Left lung (tissue), 10 donors: Measurements from ENCODE around the gene SEPTIN10. TPM values are rescaled to one million over a fixed set of nuclear protein-coding genes. Genes with fewer than 3 reads are reported as not detected.

Source experiments
- ATAC-seq: fragments of 200-7000 bp; cut with Tn5 transposase; one replicate; pipeline ENCODE4 v1.9.1; 2020; ENCODE audit warnings: moderate library complexity
- DNase-seq, 4 donors: peaks; one replicate each; pipeline ENCODE4 v3.0.0-alpha.2; 2013 to 2020
- H3K27ac ChIP-seq, 2 donors: fragments of 200-600 bp; sonication (generic) in 1 of 2; one replicate each; pipeline versions ENCODE4 v1.5.0 to v1.8.0; 2020 to 2021
- H3K27me3 ChIP-seq, 2 donors: fragments of 200-600 bp; sonication (generic) in 1 of 2; one replicate each; pipeline versions ENCODE4 v1.5.0 to v1.8.0; 2020 to 2021
- H3K36me3 ChIP-seq, 2 donors: fragments of 200-600 bp; sonication (generic) in 1 of 2; one replicate each; pipeline versions ENCODE4 v1.5.0 to v1.8.0; 2020 to 2021
- H3K4me1 ChIP-seq, 2 donors: fragments of 200-600 bp; one replicate each; pipeline ENCODE4 v1.8.0; 2021
- H3K4me3 ChIP-seq, 2 donors: fragments of 200-600 bp; sonication (generic) in 1 of 2; one replicate each; pipeline versions ENCODE4 v1.5.0 to v1.8.0; 2020 to 2021; ENCODE audit warnings: mild to moderate bottlenecking in 1 of 2
- H3K9me3 ChIP-seq, 2 donors: fragments of 200-600 bp; sonication (generic) in 1 of 2; one replicate each; pipeline versions ENCODE4 v1.5.0 to v1.8.0; 2020 to 2021
- intact Hi-C, 2 donors: fragments of 100-400 bp; cut with DNase I; formaldehyde crosslinking; loops; one replicate each; pipeline versions ENCODE4 v1.11.2 to v1.14.2; 2022
- polyA plus RNA-seq, 6 donors: library from polyadenylated mRNA; unstranded; fragments of 120-200 nt; gene quantifications; one replicate each; pipeline ENCODE4 v1.2.1, GENCODE V29; 2013; ENCODE audit not compliant: insufficient read length in 6 of 6
- total RNA-seq, 2 donors: library from RNA; stranded (reverse); fragmentation: NEBNext Ultra II Directional; extraction: Animal tissue kit (Norgen Biotek cat#: 25700); gene quantifications; one replicate each; pipeline ENCODE4 v1.2.1, GENCODE V29; 2021
- TF ChIP-seq, protein P1 (sequence below), 2 donors: fragments of 200-600 bp; sonication (generic) in 1 of 2; IDR thresholded peaks; one replicate each; pipeline versions ENCODE4 v1.5.0 to v1.8.0; 2021; ENCODE audit warnings: antibody characterized with exemption in 2 of 2
- donor health status: DM: no; HTN: yes; CAD: no.
- donor health status: DM: no; HTN: no; CAD: no.

Gene SEPTIN10
- total and polyA plus RNA-seq, 8 donors: 66.6 to 152 (median 130) TPM

- ATAC-seq: no peak
- intact Hi-C loops: no loop called here
Observed at GRCh38 chr2:109633284-109633961, 19.7 kb upstream of the SEPTIN10 start.

DNA sequence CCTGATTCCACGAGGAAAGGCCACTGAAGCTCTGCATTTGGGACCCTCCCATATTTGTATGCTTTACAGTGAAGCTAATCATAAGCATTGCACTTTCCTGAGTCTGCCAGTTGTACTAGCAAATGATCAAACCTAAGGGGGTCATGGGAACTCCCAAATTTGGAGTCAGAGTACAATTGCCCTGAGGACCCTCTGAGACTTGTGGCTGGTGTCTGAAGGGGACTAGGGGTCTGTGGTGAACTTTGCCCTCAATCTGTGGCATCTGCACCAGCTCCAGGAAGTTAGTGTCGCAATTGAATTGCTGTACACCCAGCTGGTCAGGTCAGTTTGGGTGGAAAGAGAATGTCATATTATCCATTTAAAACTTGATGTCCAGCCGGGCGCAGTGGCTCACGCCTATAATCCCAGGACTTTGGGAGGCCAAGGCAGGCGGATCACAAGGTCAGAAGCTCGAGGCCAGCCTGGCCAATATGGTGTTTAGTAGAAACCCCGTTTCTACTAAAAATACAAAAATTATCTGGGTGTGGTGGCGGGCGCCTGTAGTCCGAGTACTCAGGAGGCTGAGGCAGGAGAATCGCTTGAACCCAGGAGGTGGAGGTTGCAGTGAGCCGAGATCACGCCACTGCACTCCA lies 18.5 kb upstream of the SEPTIN10 start:
- H3K4me3 ChIP-seq: no peak overlapping the region
- H3K9me3 ChIP-seq: no peaks in the 10 kb centered on the region
- DNase-seq: no peak
- no peak overlapping the region for H3K27ac ChIP-seq
- ATAC-seq: no peak
- TF ChIP-seq, protein P1, sequence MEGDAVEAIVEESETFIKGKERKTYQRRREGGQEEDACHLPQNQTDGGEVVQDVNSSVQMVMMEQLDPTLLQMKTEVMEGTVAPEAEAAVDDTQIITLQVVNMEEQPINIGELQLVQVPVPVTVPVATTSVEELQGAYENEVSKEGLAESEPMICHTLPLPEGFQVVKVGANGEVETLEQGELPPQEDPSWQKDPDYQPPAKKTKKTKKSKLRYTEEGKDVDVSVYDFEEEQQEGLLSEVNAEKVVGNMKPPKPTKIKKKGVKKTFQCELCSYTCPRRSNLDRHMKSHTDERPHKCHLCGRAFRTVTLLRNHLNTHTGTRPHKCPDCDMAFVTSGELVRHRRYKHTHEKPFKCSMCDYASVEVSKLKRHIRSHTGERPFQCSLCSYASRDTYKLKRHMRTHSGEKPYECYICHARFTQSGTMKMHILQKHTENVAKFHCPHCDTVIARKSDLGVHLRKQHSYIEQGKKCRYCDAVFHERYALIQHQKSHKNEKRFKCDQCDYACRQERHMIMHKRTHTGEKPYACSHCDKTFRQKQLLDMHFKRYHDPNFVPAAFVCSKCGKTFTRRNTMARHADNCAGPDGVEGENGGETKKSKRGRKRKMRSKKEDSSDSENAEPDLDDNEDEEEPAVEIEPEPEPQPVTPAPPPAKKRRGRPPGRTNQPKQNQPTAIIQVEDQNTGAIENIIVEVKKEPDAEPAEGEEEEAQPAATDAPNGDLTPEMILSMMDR (IDR thresholded peaks at IDR 0.05): no peak
- intact Hi-C loops: no loop called here
- no peaks in the 10 kb centered on the region for H3K36me3 ChIP-seq
- H3K4me1 ChIP-seq: peaks cover 7 to 13% of the 10 kb centered on the region in 2 donors
- no peaks in the 10 kb centered on the region for H3K27me3 ChIP-seq

More at GRCh38 chr2:109633284-109633961, 19.7 kb upstream of the SEPTIN10 start:
- H3K27me3 ChIP-seq: no peaks in the 10 kb centered on the region
- no peak overlapping the region for H3K4me3 ChIP-seq
- H3K36me3 ChIP-seq: no peaks in the 10 kb centered on the region
- DNase-seq: no peak
- TF ChIP-seq, protein P1 (IDR thresholded peaks at IDR 0.05): no peak
- no peak overlapping the region for H3K27ac ChIP-seq
- H3K4me1 ChIP-seq: peaks cover 7 to 21% of the 10 kb centered on the region in 2 donors
- H3K9me3 ChIP-seq: no peaks in the 10 kb centered on the region

DNA sequence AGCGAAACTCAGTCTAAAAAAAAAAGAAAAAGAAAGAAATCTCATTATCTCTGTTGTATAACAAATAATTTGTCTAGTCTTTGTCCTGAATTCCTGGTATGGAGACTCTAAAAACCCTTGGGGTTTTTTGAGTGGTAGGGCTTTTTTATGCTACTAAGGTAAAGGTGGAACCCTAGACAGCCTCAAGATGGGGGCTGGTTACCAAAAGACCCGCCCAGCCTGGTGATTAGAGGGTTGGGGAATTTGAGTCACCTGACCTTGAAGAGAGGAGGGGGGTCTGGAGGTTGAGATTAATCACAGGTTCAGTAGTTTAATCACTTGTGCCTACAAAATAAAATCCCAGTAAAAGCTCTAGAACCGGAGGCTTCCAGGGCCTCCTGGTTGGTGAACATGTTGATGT lies 18.0 kb upstream of the SEPTIN10 start:
- Histone ChIP-seq H3K4me3 (no peak overlapping the region), H3K27ac (no peak overlapping the region), H3K27me3 (no peaks in the 10 kb centered on the region), H3K9me3 (no peaks in the 10 kb centered on the region), H3K4me1 (peaks cover 7 to 13% of the 10 kb centered on the region in 2 donors), H3K36me3 (no peaks in the 10 kb centered on the region)
- DNase-seq (no peak), ATAC-seq (no peak)
- TF ChIP-seq, protein P1 (IDR thresholded peaks at IDR 0.05): no peak
- intact Hi-C loops: no loop called here

DNA sequence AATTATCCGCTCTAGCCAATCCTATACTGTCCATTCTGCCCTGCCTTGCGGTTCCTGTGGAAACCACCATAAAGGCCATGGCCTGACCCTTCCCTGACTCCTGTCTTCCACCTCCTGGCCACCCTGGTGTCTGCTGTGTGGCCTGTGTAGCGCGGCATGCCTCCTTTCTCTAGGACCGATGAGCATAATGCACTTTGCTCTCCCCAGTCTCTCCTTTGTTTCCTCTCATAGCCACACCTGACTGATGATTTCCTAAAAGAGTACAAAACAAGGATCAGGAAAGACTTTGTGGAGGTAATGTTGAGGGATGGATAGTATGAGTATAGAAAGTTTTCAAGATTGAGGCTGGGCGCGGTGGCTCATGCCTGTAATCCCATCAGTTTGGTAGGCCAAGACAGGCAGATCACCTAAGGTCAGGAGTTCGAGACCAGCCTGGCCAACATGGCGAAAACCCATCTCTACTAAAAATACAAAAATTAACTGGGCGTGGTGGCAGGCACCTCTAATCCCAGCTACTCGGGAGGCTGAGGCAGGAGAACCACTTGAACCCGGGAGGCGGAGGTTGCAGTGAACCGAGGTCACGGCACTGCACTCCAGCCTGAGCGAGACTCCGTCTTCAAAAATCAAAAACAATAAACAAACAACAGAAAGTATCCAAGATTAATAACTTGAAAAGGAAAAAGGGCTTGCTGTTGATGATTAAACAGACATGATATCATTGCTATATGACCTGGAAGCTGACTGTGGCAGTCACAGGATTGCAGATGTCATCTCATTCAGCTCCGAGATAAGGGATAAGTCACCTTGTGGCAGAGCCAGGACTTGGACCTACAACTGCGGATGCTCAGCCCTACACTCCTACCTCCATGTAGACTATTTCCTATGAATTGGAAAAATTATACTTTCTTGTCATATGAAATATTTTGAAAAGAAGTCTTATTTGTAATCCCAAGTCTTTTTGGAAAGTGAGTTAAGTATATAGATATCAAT lies 17.0 kb upstream of the SEPTIN10 start:
- no peaks in the 10 kb centered on the region for H3K27me3 ChIP-seq
- no peaks in the 10 kb centered on the region for H3K9me3 ChIP-seq
- DNase-seq (no peak), ATAC-seq (no peak)
- intact Hi-C loops: no loop called here
- no peak overlapping the region for H3K27ac ChIP-seq
- H3K4me1 ChIP-seq: peaks cover 4 to 6% of the 10 kb centered on the region in 2 donors
- TF ChIP-seq, protein P1 (IDR thresholded peaks at IDR 0.05): no peak
- no peak overlapping the region for H3K4me3 ChIP-seq
- H3K36me3 ChIP-seq: no peaks in the 10 kb centered on the region
